ENCODE measurements around the gene LEMD3.

The LEMD3 gene

DNA sequence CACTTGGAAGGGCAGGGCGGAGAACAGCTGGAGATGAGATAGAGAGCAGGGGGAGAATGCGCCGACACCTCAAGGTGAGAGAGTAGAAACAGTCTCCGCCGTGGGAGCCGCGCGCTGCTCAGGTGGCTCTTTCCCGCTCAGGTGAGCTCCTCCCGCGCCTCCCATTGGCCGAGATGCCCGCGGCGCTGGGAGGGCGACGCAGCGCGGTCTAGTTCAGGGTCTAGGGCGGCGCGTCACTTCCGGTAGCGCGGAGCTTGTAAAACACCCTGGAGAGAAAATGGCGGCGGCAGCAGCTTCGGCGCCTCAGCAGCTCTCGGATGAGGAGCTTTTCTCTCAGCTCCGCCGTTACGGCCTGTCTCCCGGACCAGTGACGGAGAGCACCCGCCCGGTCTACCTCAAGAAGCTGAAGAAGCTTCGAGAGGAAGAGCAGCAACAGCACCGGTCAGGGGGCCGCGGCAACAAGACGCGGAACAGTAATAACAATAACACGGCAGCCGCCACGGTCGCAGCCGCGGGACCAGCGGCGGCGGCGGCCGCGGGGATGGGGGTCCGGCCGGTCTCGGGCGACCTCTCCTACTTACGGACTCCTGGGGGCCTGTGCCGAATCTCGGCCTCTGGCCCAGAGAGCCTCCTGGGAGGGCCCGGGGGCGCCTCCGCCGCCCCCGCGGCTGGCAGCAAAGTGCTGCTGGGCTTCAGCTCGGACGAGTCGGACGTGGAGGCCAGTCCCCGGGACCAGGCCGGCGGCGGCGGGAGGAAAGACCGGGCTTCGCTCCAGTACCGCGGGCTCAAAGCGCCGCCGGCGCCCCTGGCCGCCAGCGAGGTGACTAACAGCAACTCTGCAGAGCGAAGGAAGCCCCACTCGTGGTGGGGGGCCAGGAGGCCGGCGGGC is at the start of gene LEMD3:
LEMD3 (plus strand) TSS at position 264 of the 889 bp plus-strand sequence; CDS start at position 278, 14 bp downstream.
- peak; percentile 98 for DNase-seq

DNA sequence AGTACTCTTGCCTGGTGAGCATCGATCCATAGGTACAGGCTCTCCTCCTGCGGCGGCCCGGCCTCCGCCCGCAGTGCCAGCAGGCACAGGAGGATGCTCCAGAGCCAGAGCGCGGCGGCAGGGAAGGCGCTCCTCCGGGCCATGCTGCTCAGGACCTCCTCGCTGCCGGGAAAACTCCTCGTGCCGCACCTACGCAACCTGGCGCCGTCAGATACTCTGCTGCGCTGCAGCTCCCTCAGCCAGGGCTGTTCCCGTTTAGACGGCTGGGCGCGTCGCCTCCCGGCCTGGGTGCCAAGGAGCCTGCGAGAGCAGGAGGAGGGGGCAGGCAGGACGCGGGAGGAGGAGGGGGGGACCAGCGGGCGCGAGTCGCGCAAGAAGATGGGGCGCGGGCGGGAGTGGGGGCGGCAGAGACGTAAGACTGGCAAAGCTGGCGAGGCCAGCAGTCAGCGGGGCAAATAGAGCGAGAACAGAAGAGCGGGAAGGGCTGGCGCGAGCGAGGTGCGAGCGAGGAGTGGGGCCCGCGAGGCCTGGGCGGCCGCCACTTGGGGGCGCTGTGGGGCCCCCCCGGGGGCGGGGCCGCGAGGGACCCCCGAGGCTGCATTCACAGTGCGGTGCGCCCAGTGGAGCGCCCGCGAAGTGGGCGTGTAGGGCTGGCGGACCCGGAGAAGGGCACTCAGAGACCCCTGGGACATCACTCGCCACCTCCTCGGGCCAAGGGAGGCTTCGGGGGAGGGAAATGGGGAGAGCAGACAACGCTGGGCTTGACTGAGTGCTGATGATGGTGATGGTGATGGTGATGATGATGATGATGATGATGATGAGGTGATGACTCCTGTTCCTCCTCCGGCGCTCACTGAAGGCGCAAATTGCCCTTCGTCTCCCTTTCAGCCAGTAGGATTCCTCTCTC is 48.1 kb upstream of the LEMD3 start, which contains the start of gene WIF1:
WIF1 (minus strand) TSS at position 257 of the 907 bp plus-strand sequence; CDS start at position 143, 114 bp downstream.
- peak; percentile 67 for DNase-seq

DNA sequence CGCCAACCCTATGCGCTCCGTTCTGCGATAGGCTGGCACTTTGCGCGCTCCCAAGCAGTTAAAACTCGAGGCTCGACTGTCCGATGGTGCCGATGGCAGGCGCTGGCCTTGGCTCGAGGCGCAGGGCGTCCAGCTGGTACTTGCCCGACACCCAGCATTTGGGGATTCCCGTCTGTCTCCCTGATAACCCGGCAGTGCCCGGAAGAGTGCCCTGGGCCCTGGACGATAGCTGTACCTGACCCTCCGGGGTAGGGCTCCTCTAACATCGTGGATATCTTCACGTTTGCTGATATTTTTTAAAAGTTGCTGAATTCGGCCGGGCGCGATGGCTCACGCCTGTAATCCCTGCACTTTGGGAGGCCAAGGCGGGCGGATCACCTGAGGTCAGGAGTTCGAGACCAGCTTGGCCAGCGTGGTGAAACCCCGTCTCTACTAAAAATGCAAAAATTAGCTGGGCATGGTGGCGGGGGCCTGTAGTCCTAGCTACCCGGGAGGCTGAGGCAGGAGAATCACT is 47.4 kb upstream of the LEMD3 start:
- no peak for DNase-seq

DNA sequence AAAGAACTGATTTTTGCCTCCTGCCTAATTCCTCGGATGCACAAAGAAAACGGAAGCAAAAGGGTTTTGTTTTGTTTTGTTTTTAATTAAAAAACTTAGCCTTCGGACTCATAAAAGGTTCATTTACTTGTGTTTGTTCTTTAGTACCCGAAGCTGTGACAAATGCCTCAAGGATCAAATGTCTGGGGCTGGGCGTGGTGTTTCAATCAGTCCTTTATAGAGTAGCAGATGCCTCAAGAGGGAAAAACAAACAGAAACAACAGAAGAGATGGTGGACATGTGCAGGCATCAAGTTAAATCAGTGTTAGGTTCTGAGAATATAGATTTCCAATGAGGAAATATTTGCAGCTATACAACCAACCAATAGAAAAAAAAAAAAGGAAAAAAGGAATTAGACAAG is 46.7 kb upstream of the LEMD3 start:
- no peak for DNase-seq

DNA sequence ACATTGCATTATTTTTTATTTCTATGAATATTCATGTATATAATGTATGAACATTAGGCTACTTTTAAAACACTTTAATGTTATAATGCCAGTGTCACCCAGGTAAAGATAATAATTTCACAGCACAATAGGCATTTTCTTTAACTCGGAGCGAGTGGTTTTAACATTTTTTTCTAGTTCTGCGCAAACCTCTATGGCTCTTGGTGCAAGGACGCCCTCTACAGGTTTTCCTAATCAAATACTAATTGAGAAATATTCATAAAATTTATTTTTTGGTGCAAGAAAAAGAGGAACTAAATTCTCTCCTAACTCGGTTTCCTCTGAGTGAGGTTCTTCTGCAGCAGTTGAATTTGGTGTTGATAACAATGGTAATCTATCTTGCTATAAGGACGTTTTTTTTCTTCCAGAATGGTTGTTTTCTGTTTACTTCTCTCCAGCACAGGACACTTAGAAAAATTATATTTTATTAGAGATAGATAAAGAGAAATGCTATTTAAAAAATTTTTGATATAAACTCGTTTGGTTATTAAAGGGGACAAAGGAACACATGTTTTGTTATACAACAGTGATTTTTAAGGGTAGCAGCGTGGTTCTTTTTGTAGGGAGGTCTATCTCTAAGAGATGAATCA is 45.8 kb upstream of the LEMD3 start:
- DNase-seq = peak; percentile 77

DNA sequence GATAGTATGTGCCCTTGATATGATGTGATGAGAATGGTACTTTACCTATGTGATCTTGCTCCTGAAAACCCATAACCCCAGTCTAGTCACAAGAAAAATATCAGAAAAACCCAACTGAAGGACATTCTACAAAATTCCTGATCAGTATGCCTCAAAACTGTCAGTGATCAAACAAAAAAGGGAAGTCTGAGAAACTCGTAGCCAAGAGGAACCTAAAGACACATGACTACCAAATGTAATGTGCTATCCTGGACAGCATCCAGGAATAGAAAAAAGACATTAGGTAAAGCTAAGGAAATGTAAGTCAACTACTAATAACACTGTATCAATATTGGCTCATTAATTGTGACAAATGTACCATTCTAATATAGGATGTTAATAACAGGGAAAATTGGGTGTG is 44.1 kb upstream of the LEMD3 start:
- no peak for DNase-seq

DNA sequence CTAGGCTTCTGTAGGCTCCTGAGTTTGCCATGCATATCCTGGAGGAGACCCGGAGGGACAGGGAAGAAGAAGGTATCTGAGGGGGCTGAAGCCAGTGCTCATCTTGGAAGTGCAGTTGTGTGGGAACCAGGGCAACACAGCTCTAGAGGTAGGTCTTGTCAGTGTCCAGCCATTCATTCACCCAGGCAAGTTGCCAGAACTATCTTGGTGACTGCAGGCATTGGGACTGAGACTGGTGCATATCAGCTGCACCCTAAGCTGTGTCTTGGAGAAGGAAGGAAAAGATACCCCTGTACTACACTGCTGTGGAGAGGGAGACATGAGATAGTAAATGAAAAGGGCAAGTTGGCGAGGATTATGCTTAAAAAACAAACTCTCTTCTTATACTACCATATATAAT is 43.4 kb upstream of the LEMD3 start:
- DNase-seq = no peak

DNA sequence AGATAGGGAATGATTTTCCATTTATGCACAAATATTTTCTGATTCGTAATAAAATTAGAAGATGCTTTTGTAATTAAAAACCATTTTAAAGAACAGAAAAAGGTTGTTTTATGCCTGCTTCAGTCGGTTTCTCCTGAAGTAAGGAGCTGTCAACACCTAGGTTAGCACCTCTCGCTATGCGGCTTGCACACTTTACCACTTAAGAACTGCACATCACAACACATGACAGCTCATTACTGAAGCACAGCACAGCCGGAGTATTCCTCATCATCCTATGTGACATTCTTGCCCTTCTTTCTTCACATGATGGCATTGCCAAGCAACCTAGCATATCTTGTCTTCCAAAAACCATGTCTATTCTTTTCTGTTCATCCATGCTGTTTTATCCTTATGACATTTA is 42.9 kb upstream of the LEMD3 start:
- no peak for DNase-seq

DNA sequence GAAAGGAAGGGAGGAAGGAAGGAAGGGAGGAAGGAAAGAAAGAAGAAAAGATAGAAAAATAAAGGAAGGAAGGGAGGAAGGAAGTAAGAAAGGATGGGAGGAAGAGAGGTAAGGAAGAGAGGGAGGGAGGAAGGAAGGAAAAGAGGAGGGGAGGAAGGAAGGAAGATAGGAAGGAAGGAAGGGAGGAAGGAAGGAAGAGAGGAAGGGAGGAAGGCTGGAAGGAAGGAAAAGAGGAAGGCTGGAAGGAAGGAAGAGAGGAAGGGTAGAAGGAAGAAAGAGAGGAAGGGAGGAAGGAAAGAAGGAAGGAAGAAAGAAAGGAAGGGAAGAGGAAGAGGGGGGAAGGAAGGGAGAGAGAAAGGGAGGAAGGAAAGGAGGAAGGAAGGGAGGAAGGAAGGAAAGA is 35.5 kb upstream of the LEMD3 start:
- DNase-seq = no peak

DNA sequence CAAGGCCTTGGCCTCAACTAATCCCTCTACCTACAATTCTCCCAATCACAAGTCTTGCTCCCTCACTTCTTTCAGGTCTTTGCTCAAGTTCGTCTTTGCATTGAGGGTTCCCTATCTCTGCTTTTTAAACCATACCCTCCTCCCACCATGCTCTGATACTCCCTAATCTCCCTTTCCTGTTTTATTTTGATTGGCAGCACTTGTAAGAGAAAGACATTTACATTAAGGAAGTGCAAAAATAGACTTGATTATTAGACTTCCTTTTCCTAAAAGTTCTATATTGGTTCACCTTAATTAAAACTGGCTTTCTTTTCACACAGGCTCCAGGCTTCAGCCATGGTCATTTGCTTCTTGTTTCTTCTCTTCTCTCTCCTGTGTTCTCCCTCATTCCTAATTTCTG is 30.0 kb upstream of the LEMD3 start:
- no peak for DNase-seq

DNA sequence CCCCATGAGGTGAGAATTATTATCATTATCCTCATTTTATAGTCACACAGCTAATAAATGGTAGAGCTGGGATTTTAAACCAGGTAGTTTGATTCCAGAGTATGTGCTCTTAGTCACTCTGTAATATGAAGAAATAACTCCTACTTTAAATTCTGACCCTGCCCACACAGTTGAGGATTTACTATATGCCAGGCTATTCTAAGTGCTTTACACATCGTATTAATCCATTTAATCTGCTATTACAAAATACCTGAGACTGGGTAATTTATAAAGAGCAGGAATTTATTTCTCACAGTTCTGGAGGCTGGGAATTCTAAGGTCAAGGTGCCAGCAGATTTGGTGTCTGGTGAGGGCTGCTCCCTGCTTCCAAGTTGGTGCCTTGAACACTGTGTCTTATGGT is 28.6 kb upstream of the LEMD3 start:
- DNase-seq = no peak

DNA sequence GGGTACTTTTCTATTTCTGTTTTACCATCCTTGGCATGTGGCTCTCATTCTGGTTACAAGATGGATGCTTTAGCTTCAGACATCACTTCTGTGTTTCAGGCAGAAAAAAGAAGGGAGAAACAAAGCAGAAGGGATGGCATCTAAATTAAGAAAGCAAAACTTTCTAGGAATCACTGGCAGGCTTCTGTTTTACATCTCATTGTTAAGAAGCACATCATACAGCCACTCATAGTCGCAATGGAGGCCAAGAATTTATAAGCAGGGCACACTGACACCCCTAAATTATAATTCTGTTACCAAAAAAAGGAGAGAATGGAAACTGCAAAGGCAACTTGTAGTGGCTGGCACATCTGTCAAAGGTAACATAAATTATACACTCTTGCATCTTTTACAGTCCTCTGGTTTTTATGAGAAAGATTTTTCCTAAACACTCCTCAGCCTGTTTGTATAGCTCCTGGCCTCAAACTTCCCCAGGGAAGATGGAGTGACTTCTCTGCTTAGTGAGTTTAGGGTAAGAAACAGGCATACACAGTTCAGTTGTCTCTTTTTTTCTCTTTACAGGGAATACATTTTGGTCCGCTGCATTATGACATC is 22.0 kb upstream of the LEMD3 start:
- no peak for DNase-seq

DNA sequence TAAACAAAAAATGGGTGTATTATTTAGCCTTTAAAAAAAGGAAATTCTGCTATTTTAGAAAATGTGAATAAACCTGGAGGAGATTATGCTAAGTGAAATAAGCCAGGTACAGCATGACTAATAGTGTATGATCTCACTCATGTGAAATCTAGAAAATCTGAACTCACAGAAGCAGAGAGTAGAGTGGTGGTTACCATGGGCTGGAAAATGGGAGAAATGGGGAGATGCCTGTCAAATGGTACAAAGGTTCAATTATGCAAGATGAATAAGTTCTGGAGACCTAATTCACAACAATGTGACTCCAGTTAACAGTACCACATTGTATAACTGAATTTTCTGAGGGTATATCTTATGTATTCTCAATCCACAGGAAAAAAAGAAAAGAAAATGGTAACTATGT is 17.4 kb upstream of the LEMD3 start:
- DNase-seq = no peak

DNA sequence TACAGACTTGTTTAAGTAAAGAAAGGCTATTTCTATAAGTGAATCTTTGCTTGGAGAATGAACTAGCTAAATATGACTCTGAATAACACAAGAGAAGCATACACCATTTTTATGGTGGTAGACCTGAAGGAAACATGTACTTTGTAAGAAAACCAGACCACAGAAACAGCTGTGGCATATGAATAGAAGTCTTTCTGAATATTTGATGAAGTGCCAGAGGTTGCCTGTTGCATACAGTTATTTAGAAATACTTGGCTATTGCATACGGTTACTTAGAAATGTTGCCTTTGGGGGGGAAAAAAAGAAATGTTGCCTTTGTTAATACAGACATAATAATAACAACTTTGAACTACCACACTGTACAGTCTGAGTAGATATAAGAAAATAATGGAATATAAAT is 16.8 kb upstream of the LEMD3 start:
- DNase-seq = no peak

DNA sequence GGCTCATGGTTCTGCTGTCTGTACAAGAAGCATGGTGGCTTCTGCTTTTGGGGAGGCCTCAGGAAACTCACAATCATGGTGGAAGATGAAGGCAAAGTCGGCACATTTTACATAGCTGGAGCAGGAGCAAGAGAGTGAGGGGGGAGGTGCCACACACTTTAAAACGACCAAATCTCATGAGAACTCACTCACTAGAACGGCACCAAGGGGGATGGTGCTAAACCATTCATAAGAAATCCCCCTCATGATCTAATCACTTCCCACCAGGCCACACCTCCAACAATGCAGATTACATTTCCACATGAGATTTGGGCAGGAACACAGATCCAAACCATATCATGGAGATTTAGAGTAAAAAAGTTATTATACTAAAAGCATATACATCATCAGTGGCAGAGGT is 13.6 kb upstream of the LEMD3 start:
- DNase-seq = no peak

DNA sequence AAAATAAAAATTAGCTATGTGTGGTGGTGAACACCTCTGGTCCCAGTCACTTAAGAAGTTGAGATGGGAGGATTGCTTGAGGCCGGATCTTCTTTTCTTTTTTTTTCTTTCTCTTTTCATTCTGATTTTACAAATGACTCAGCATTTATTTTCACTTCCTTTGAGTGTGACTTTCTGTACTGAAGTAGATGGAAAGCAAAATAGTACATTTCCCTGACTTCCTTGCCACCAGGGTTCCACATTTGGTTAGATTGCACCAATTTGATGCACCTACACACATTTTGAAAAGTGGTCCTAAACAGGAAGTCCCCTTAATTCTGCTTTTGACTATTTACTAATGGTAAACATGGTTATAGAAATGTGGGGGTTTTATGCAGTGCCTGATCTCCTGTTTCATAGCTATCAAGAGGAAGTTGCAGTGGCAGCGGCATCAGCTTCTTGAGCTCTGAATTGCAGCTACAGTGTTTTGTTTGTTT is 13.0 kb upstream of the LEMD3 start:
- DNase-seq = no peak

DNA sequence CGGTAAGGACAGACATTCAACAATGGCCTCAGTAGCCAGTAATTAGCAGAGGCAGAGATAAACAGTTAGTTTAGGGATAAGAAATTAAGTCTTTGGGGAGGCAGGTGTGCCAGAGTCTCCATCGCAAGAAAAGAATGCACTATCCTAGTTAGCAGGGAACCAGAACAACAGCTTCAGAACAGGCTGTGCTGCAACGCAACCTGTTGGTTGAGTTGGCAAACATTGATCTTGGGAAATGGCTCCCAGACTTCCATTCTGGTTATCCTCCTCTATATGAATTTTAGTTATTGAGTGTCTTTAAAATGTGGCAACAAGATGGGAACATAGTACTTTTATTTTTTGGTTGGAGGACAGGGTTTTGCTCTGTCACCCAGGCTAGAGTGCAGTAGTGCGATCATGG is 12.3 kb upstream of the LEMD3 start:
- DNase-seq = no peak

DNA sequence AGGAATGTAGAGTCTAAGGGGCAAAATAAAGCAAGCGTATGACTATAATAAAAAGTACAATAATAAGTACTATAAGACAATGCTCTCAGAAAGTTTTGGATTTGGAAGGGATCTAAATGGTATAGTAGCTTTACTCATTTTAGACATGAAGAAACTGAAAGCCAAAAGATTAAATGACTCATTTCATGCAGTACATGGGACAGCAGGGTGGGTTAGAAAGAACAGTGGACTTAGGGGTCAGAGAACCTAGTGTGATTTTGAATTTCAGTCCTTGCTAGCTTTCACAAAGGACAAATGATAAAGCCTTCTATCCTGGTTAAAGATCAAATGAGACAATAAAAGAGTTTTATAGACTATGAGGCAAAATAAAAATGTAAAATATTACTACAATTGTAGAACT is 6.8 kb upstream of the LEMD3 start:
- no peak for DNase-seq

DNA sequence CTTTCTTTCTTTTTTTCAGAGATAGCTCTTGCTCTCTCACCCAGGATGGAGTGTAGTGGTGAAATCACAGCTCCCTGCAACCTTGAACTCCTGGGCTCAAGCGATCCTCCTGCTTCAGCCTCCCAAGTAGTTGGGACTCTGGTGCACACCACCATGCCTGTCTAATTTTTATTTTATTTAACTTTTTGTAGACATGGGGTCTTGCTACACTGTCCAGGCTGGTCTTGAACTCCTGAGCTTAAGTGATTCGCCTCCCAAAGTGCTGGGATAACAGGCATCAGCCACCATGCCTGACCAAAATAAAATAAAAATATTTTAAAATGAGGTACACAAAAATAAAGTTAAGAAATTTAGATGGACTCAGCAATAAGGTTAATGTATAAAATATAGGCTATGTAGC is 5.1 kb upstream of the LEMD3 start:
- DNase-seq = no peak

DNA sequence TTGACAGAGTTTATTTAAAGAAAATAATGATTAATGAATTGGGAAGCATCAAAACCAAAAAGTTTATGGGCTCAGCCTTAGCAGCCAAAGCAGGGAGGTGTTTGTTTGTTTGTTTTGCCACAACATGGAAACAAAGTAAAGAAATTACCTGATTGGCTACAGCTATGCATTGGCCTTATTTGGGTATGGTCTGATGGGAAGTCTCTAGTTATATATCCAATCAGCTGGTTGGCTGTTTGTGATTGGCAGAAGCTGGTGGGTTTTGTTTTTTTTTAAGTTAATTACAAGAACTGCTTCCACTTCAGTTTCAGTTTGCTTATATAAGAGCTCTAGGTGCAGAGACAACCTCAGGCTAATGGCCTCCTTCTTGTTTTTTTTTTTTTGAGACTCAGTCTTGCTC is 4.6 kb upstream of the LEMD3 start:
- DNase-seq = no peak

DNA sequence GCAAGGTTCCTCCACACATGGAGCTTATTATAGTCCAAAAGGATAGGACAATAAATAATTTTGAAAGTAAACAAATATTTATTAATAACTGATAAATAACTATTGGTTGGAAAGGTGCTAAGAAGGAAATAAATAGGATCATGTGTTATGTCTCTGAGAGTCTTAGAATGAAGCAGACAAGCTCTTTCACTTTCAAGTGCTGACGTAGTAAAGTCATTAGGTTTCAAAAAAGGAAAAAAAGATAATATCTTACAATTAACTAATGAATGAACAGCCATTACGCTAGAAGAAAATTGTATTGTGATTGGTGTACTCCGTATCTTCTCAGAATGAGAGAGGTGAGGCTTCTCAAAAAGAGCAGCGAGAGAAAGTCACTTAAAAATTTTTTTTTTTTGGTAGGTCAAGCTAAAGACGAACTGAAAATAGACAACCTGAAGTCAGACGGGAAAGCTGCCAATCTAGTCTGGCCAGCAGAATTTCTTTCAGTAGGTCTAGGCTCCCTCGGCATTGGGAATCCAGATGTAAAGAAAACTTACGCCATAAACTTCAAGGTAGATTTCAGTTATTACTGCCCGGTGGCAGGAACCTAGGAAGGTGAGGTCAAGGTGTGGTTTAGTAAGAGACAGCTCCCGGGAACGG is 583 bp upstream of the LEMD3 start:
- no peak for DNase-seq

Measured in eye (tissue), 1 donor.